T-helper 9 cell (primary cell): Measurements from ENCODE around the gene MYF6.
"Not testable (repeated sequence)": the region's sequence is repeated elsewhere in the genome, so short reads cannot be mapped to it uniquely, and the experiment has no call there.

ENCODE experiments used
- DNase-seq: peaks from one replicate; pipeline ENCODE4 v3.0.0-alpha.2; 2020
- total RNA-seq, 2 donors: gene quantifications; one replicate each; lab custom pipeline; 2026; lab: John Stamatoyannopoulos, UW

MYF6 gene
- 0 reads per million in 2 donors for total RNA-seq

DNA sequence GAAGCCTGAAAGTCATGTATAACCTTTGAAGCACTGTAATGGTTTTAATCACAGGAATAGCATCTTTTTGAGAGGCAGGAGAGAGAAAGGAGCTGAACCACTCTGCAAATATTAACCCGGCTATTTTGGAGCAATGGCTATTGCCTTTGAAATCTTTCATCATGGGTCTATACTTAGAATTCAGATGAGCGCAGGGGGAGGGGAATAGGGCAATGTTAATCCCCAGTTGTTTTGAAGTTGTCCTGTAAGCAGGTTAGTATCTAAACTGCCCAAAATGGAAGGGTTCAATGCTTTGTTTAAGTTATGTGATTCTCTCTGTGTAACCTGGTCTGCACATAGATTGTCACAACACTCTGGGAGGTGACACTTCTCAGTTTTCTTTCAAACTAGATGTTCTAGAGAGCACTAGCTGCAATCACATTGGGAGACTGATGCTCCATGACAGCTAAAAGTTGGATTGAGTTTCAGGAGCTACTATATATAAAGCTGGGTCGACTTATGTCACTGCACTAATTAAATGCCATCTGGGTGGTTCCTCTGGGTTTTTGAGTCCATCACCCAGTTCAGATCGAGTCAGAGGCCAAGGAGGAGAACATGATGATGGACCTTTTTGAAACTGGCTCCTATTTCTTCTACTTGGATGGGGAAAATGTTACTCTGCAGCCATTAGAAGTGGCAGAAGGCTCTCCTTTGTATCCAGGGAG is at the start of gene MYF6:
Gene MYF6 (plus strand): TSS at position 509 of the 704 bp plus-strand sequence. CDS start 86 bp downstream, at position 595.
- no peak for DNase-seq

- no peak for DNase-seq
These were observed 47.8 kb upstream of the MYF6 start for GRCh38 chr12:80659512-80660063.

- no peak for DNase-seq
These were observed 44.8 kb upstream of the MYF6 start for GRCh38 chr12:80662586-80662985.

DNA sequence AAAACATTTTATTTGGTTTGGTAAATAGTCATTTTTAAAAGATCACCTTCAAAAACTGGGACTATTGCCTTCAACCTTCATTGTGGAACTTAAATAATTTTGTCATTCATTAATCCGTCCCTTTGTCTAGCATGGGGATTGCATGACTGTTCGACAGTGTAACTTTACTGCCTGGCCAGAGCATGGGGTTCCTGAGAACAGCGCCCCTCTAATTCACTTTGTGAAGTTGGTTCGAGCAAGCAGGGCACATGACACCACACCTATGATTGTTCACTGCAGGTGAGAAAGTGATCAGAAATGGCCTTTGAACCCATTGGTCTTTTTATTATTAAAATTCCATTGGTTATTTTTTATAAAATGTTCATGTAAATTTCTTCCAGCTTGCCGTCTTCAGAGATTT is 37.2 kb upstream of the MYF6 start:
- no peak for DNase-seq

- DNase-seq = not testable (repeated sequence)
These were observed 31.3 kb upstream of the MYF6 start for GRCh38 chr12:80676042-80676636.

DNA sequence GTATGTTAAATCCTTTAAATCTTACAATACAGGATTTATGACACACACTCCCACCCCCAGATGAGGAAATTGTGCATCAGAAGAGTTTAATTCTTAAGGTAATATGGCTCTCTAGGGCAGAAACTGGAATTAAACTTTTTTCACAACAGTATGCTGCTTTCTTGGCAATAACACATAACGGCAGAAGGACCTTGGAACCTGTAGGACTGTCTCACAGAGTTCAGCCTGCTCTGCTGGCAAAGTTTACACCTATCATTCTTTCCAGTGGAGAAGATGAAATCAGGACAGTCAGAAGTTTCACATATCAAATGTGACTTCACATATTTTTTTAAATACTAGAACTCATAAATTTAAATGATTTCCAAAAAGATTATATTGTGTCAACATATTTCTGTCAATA is 30.6 kb upstream of the MYF6 start:
- DNase-seq = no peak

- no peak for DNase-seq
These were observed 29.4 kb upstream of the MYF6 start for GRCh38 chr12:80677994-80678393.

DNA sequence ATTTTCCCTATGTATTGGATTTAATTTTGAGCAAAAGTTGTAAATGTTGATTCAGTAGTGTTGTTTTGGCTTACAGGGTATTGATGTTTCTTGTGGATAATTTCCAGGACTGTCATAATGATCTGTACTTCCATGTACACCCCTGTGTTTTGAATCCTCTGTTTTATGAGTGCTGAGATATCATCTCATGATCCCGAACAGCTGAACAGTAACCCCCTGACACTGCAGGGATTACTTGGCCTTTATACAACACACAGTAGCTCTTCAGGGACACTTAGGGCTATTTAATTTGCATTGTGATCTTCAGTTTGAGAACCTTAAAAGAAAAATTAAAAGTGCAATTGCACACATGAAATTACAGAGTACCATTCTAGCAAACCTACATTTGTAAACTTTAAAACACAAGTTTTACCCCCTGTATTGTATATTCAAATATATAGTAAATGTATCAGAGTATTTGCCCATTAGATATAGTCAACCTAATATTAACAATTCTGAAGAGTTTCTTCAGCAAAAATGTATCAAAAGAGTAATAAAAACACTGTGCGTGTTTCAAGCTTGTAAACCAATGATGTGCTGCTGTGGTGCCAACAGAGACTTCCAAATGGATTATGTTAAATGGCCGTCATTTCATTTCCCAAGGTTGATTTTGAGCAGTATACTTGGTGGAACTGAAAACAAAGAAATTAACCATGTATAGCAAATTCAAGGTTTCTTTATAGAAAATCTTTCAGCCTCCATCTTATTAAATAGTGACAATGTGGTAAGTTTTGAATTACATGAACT is 27.9 kb upstream of the MYF6 start:
- no peak for DNase-seq

- DNase-seq = no peak
These were observed 26.1 kb upstream of the MYF6 start for GRCh38 chr12:80681287-80681686.

DNA sequence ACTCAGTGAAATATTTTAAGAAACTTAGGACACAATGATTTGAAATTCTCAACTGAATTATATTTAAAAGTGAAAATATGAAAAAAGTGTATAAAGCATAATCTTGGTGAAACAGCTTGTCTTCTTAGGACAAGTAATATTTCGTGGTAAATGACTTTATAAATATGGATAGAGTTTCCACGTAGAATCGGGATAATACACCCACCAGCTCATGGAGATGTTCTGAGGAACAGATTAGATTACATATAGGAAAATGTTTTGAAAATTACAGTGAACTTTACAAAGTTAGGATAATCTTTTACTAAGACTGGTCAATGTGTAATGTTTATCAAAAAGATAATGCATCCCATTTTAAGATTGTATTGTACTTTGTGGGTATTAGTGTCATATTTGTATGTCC is 25.6 kb upstream of the MYF6 start:
- no peak for DNase-seq

GRCh38 chr12:80684077-80684495 is 23.3 kb upstream of the MYF6 start:
- no peak for DNase-seq

- DNase-seq = no peak
These were observed 17.3 kb upstream of the MYF6 start for GRCh38 chr12:80690090-80690489.

DNA sequence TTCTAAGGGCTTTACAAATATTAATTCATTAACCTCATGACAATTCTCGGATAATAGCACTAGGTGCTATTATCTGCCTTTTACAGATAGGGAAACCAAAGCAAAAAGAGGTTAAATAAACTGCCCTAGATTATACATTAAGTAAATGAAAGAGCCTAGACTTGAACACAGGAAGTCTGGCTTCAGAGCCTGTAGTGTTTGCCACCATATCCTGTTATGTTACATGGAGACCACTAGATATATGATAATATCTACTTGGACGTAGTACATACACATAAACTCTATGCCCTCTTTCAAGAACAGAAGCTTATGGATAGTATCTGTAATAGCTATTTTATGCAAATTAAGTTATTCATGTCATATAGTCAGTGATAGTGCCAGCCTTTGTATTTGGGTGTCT is 16.9 kb upstream of the MYF6 start:
- no peak for DNase-seq

DNA sequence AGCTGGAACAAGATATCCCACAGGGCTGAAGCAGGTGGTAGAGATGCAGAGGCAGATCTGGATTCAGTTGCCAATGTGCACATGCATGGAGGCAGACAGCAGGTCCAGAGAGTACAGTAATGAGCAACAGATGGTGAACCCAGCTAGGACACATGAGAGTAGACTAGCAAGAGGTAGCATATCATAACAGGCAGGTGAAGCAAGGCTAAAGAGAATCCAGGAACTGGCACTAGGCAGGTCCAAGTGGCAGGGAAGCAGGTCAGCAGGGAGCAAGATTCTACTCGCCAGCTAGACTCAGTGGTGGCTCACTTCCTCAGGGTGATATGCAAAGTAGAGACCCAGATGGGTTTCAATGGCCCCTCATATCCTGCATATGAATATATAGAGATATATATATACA is 15.3 kb upstream of the MYF6 start:
- no peak for DNase-seq

DNA sequence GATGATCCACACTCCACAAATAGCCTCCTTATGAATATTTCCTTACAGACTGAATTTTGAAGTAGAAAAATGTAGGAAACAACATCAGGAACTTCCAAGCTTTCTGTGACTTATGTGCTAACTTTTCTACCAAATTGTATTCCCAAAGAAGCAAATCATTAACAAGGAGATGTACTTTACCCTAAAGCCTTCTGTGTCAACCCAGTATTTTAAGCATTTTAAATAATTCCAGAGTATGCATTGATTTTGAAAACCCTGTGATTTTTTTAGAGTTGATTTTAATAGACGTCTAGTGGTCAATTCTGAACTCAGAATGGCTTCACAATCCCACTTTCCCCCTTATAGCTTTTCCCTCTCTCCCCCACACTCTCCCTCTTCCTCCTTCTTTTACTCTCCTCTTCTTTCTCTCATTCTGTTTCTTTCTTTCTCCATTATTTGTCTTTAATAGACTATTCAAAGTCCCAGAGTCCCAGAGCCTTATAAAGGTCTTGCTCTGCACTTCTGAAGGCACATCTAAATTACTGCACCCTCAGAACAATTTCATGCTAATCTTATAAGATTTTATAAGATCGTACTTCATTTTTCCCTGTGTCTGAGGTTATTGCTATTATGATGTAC is 10.1 kb upstream of the MYF6 start:
- DNase-seq = no peak

GRCh38 chr12:80698256-80698655 is 9.2 kb upstream of the MYF6 start:
- DNase-seq = no peak

GRCh38 chr12:80698847-80699542 is 8.4 kb upstream of the MYF6 start:
- DNase-seq = no peak

- no peak for DNase-seq
These were observed 7.1 kb upstream of the MYF6 start for GRCh38 chr12:80700327-80700726.

DNA sequence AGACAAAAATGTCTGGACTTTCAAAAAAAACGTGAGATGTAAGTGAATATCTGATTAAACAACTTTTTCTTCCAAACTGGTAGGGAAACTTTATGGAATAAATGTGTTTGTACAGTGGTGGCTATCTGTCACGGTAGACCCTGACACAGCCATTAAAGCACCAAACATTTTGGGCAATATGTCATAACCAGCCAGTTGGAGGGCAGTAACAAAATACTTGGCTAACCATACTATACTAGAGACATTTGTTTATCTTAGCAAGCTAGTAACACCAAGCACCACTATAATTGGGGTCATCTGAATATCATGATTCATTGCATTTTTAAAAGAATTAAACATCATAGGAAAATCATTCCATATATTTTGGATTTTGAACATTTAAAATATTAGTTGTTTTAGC is 6.0 kb upstream of the MYF6 start:
- DNase-seq = no peak

- DNase-seq = no peak
These were observed 4.3 kb upstream of the MYF6 start for GRCh38 chr12:80702889-80703805.

DNA sequence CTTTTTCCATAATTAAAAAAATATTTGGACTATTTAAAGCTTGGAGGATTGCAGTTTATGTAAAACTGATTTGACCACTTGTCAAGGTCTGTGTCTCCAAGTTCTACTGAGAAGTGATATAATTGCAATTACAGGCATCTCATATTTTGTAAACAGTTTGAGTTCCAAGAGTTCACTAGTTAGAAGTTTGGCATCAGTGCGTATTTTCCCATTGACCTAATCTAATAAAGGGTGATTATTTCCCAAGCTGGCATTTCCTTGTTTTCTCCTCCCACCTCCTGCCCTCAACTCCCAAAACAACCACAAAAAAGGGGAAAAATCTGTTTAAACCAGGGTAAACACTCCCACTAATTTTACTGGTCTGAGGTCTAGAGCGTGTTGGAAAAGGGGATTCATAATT is 3.0 kb upstream of the MYF6 start:
- DNase-seq = no peak
